Panc1 (cell line): Measurements from ENCODE around the gene ANGPTL7. TPM values are rescaled to one million over a fixed set of nuclear protein-coding genes. Genes with fewer than 3 reads are reported as not detected.

Experiments used
- ATAC-seq: fragments of 200-7000 bp; cut with Tn5 transposase; 2 replicates; pipeline ENCODE4 v1.9.1; 2020; ENCODE audit warnings: mild to moderate bottlenecking, moderate library complexity
- BruUV-seq: library from RNA; stranded (reverse); fragments of 400-500 nt; replicated peaks from 2 replicates; lab custom pipeline; 2021; lab: Mats Ljungman, UMichigan
- CTCF ChIA-PET: fragments of 300-600 bp; sonication (Branson Sonifier 250); formaldehyde crosslinking; loops from one replicate; lab custom pipeline; 2022; ENCODE audit warnings: antibody characterized with exemption; lab: Charles Lee
- POLR2A ChIA-PET: fragments of 300-600 bp; sonication (Branson Sonifier 250); formaldehyde crosslinking; loops from one replicate; lab custom pipeline; 2022; ENCODE audit warnings: antibody characterized with exemption; lab: Charles Lee
- DNase-seq: peaks from one replicate; pipeline ENCODE4 v3.0.0-alpha.2; 2010; ENCODE audit warnings: low read depth, low spot score
- H3K27ac ChIP-seq: 2 replicates; pipeline ENCODE4 v1.5.1; 2011; ENCODE audit warnings: mild to moderate bottlenecking, low read length, inconsistent platforms
- H3K27me3 ChIP-seq: fragments of 200-500 bp; sonication (Bioruptor generic); 2 replicates; pipeline ENCODE4 v1.6.0; 2014; ENCODE audit warnings: low read length, inconsistent platforms; ENCODE audit not compliant: control insufficient read depth, insufficient read depth
- H3K36me3 ChIP-seq: fragments of 200-500 bp; sonication (Bioruptor generic); 2 replicates; pipeline ENCODE4 v1.5.1; 2014; ENCODE audit warnings: inconsistent platforms, mild to moderate bottlenecking, low read length, moderate library complexity; ENCODE audit not compliant: control insufficient read depth, insufficient read depth
- H3K4me1 ChIP-seq: 2 replicates; pipeline ENCODE4 v1.5.1; 2011; ENCODE audit warnings: inconsistent platforms, mild to moderate bottlenecking, low read length, moderate library complexity; ENCODE audit not compliant: control insufficient read depth, insufficient read depth
- H3K4me3 ChIP-seq, 2 experiments: 2 replicates each; pipeline ENCODE4 v1.5.1; 2011 to 2012; ENCODE audit warnings: low read depth in 2 of 2, low read length in 2 of 2, mild to moderate bottlenecking in 2 of 2, inconsistent platforms in 1 of 2, moderate library complexity in 1 of 2
- H3K9me3 ChIP-seq: fragments of 200-500 bp; sonication (Bioruptor generic); 2 replicates; pipeline ENCODE4 v1.5.1; 2014; ENCODE audit warnings: low read depth, mild to moderate bottlenecking, inconsistent platforms, low read length, moderate library complexity; ENCODE audit not compliant: control insufficient read depth, insufficient read depth
- POLR2AphosphoS5 ChIP-seq: IDR thresholded peaks from 2 replicates; pipeline ENCODE4 v1.6.1; 2012; ENCODE audit warnings: mild to moderate bottlenecking, low read depth, low read length, moderate library complexity
- SIN3A ChIP-seq: IDR thresholded peaks from 2 replicates; pipeline ENCODE4 v1.6.1; 2012; ENCODE audit warnings: low read depth, mild to moderate bottlenecking, low read length, moderate library complexity, borderline replicate concordance; ENCODE audit not compliant: insufficient read depth
- TCF7L2 ChIP-seq: IDR thresholded peaks from 2 replicates; pipeline ENCODE4 v1.6.1; 2011; ENCODE audit warnings: mild to moderate bottlenecking, low read depth, low read length, inconsistent platforms
- in situ Hi-C: cut with HindIII; loops from 2 replicates; pipeline ENCODE4 v1.10.0; 2016; ENCODE audit warnings: low sequenced_read_pairs, low pct_unique_long_range_greater_than_20kb
- intact Hi-C: fragments of 100-400 bp; cut with micrococcal nuclease; formaldehyde crosslinking; loops from one replicate; pipeline ENCODE4 v1.10.0; 2022; ENCODE audit not compliant: unreplicated experiment
- total RNA-seq: library from RNA; stranded (reverse); gene quantifications from one replicate; pipeline ENCODE4 v1.2.1, GENCODE V29; 2021; ENCODE audit not compliant: unreplicated experiment
- TF ChIP-seq, protein P1 (sequence below): fragments of 450-650 bp; IDR thresholded peaks from 2 replicates; pipeline ENCODE4 v1.5.1; 2017; ENCODE audit warnings: mild to moderate bottlenecking
- TF ChIP-seq, protein P2 (sequence below), 2 experiments: IDR thresholded peaks; 2 replicates each; pipeline ENCODE4 v1.6.1; 2011 to 2012; ENCODE audit warnings: low read depth in 2 of 2, control low read depth in 1 of 2, low read length in 1 of 2, mild to moderate bottlenecking in 1 of 2, moderate library complexity in 1 of 2; ENCODE audit not compliant: insufficient read depth in 1 of 2

ANGPTL7 gene
- total RNA-seq, 1 experiment from 2014 or later: not detected

DNA sequence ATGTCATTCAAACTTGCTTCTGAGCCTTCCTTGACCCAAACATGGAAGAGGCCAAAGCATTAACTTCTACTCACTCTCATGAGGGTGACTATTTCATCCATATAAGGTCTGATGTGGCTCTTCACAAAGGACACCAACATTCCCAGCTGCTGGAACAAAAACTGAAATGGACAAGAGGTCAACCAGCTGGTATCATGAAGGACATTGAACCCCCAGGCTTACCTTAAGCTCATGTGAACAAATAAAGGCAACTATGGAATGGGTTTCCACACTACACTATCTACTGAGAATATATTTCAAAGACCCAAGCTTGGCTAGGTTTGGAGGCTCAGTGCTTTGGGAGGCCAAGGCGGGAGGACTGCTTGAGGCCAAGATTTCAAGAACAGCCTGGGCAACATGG, 26.9 kb downstream of the ANGPTL7 start:
- DNase-seq (no peak), ATAC-seq (no peak)
- POLR2A ChIA-PET: no interaction called here
- in situ Hi-C loops: no loop called here
- TF ChIP-seq, protein P1, sequence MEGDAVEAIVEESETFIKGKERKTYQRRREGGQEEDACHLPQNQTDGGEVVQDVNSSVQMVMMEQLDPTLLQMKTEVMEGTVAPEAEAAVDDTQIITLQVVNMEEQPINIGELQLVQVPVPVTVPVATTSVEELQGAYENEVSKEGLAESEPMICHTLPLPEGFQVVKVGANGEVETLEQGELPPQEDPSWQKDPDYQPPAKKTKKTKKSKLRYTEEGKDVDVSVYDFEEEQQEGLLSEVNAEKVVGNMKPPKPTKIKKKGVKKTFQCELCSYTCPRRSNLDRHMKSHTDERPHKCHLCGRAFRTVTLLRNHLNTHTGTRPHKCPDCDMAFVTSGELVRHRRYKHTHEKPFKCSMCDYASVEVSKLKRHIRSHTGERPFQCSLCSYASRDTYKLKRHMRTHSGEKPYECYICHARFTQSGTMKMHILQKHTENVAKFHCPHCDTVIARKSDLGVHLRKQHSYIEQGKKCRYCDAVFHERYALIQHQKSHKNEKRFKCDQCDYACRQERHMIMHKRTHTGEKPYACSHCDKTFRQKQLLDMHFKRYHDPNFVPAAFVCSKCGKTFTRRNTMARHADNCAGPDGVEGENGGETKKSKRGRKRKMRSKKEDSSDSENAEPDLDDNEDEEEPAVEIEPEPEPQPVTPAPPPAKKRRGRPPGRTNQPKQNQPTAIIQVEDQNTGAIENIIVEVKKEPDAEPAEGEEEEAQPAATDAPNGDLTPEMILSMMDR: no peak
- TF ChIP-seq TCF7L2 (no peak), POLR2AphosphoS5 (no peak), SIN3A (no peak)
- TF ChIP-seq, protein P2, sequence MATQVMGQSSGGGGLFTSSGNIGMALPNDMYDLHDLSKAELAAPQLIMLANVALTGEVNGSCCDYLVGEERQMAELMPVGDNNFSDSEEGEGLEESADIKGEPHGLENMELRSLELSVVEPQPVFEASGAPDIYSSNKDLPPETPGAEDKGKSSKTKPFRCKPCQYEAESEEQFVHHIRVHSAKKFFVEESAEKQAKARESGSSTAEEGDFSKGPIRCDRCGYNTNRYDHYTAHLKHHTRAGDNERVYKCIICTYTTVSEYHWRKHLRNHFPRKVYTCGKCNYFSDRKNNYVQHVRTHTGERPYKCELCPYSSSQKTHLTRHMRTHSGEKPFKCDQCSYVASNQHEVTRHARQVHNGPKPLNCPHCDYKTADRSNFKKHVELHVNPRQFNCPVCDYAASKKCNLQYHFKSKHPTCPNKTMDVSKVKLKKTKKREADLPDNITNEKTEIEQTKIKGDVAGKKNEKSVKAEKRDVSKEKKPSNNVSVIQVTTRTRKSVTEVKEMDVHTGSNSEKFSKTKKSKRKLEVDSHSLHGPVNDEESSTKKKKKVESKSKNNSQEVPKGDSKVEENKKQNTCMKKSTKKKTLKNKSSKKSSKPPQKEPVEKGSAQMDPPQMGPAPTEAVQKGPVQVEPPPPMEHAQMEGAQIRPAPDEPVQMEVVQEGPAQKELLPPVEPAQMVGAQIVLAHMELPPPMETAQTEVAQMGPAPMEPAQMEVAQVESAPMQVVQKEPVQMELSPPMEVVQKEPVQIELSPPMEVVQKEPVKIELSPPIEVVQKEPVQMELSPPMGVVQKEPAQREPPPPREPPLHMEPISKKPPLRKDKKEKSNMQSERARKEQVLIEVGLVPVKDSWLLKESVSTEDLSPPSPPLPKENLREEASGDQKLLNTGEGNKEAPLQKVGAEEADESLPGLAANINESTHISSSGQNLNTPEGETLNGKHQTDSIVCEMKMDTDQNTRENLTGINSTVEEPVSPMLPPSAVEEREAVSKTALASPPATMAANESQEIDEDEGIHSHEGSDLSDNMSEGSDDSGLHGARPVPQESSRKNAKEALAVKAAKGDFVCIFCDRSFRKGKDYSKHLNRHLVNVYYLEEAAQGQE (IDR thresholded peaks at IDR 0.05; ENCODE audit: insufficient read depth in 1 of 2, low read depth in 2 of 2, low read length in 1 of 2): no peak
- intact Hi-C loops: no loop called here
- Histone ChIP-seq H3K4me3 (no peak overlapping the region), H3K36me3 (peaks cover 24% of the 10 kb centered on the region), H3K27me3 (no peaks in the 10 kb centered on the region), H3K4me1 (no peaks in the 10 kb centered on the region), H3K9me3 (no peaks in the 10 kb centered on the region), H3K27ac (no peak overlapping the region)
- CTCF ChIA-PET: interaction anchor here (0.6 kb wide), 1 partner anchor 177 kb away, joined by 5 read pairs; no protein-coding TSS in a partner anchor
- no TSS peak for BruUV-seq

DNA sequence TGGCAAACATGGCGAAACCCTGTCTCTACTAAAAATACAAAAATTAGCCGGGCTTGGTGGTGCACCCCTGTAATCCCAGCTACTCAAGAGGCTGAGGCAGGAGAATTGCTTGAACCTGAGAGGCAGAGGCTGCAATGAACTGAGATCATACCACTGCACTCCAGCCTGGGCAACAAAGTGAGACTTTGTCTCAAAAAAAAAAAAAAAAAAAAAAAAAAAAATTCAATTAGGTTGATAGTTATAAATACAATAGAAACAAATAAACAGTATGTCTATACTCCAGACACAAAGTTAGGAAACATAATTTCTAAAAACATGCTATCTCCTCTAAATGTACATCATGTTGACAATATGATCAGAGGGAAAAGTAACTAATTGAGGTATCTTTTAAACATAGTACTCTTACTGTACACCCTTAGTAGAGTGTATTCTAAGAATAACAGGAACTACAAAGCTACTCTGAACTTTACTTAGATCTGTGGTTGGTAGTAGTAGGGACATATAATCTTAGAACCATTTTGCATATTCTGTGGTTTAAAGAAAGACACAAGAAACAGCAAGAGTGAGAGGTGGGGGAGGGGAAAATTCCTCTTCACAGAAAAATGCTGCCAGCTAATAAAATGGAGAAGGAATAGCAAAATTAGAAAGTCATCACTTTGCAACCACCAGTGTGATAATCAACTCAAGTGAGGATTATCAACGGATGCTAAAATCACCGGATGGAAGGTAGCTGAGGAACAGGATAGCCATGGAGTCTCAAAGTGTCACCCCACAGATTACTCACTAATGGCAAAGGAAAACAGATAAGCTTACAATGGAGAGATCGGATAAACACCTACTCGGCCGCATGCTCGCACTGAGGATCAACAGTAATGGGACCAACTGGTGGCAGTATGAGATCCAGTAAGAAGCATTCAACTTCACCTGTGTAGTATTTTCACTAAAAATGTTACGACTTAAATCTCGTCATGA, 38.2 kb downstream of the ANGPTL7 start:
- in situ Hi-C loops (no loop called here), intact Hi-C loops (no loop called here)
- no TSS peak for BruUV-seq
- Histone ChIP-seq H3K4me1 (no peaks in the 10 kb centered on the region), H3K9me3 (no peaks in the 10 kb centered on the region), H3K4me3 (no peak overlapping the region), H3K27me3 (no peaks in the 10 kb centered on the region), H3K36me3 (peaks cover 45% of the 10 kb centered on the region), H3K27ac (no peak overlapping the region)
- ChIA-PET POLR2A (interaction anchor here (0.6 kb wide), 1 partner anchor 152 kb away, joined by 3 read pairs; no protein-coding TSS in a partner anchor), CTCF (interaction anchor here (0.7 to 0.9 kb wide), 2 partner anchors 15 to 23 kb away, joined by 3 to 5 read pairs; no protein-coding TSS in a partner anchor)
- DNase-seq (no peak), ATAC-seq (no peak)
- TF ChIP-seq SIN3A (no peak), TCF7L2 (no peak), POLR2AphosphoS5 (no peak)
- TF ChIP-seq, protein P2 (IDR thresholded peaks at IDR 0.05; ENCODE audit: insufficient read depth in 1 of 2, low read depth in 2 of 2, low read length in 1 of 2): no peak
- TF ChIP-seq, protein P1: no peak
